VCaP (cell line): Measurements from ENCODE around the gene PIWIL1.

Experiments
- H3K27ac ChIP-seq: fragments of 450-650 bp; 2 replicates; pipeline ENCODE4 v1.5.1; 2017
- TF ChIP-seq, protein P1 (sequence below): fragments of 450-650 bp; conservative IDR thresholded peaks from 2 replicates; pipeline ENCODE4 v1.5.1; 2017; ENCODE audit warnings: mild to moderate bottlenecking, moderate library complexity

The PIWIL1 gene

DNA sequence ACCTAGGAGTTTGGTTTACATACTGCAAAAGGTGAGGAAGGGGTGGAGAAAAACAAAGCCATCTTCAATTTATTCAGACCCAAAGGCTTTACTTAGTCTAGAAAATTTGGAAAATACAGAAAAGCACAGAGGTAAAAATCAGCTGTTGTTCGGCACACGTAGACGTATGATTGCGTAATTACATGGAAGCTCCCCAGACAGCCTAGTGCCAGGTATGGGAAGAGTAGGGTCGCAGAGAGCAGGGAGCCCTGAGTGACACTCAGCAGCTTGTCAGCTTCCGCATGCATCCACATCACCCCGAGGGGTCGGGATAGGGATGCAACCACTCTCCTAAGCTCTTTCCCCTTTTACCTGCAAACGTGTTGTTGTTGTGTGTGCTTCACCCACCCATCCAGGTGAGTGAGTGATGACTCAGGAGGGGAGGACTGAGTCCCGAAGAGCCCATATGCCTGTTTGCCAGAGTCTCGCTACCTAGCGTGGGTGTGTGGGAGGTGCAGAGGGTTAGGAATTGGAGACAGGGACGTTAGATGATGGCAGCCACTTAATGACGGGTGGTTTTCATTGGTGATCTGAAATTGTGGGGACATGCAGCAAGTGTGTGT lies 20.1 kb downstream of the PIWIL1 start:
- H3K27ac ChIP-seq, result no peak overlapping the region
- TF ChIP-seq, protein P1, sequence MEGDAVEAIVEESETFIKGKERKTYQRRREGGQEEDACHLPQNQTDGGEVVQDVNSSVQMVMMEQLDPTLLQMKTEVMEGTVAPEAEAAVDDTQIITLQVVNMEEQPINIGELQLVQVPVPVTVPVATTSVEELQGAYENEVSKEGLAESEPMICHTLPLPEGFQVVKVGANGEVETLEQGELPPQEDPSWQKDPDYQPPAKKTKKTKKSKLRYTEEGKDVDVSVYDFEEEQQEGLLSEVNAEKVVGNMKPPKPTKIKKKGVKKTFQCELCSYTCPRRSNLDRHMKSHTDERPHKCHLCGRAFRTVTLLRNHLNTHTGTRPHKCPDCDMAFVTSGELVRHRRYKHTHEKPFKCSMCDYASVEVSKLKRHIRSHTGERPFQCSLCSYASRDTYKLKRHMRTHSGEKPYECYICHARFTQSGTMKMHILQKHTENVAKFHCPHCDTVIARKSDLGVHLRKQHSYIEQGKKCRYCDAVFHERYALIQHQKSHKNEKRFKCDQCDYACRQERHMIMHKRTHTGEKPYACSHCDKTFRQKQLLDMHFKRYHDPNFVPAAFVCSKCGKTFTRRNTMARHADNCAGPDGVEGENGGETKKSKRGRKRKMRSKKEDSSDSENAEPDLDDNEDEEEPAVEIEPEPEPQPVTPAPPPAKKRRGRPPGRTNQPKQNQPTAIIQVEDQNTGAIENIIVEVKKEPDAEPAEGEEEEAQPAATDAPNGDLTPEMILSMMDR, result no peak

DNA sequence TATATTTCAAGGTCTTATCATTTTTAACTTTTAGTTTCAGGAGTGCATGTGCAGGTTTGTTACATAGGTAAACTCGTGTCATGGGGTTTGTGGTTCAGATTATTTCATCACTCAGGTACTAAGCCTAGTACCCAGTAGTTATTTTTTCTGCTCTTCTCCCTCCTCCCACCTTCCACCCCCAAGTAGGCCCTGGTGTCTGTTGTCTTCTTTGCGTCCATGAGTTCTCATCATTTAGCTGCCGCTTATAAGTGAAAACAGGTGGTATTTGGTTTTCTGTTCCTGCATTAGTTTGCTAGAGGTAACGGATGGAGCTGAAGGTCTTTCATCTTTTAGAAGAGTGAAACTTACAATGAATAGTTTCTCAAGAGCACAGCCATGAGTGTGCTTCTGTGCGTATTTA lies 24.4 kb downstream of the PIWIL1 start:
- TF ChIP-seq, protein P1, result no peak
- no peak overlapping the region for H3K27ac ChIP-seq

- no peak overlapping the region for H3K27ac ChIP-seq
- TF ChIP-seq, protein P1, result no peak
Measured at GRCh38 chr12:130364578-130364977, 26.9 kb downstream of the PIWIL1 start.

GRCh38 chr12:130366159-130366558 lies 28.5 kb downstream of the PIWIL1 start:
- TF ChIP-seq, protein P1, result no peak
- H3K27ac ChIP-seq, result no peak overlapping the region

DNA sequence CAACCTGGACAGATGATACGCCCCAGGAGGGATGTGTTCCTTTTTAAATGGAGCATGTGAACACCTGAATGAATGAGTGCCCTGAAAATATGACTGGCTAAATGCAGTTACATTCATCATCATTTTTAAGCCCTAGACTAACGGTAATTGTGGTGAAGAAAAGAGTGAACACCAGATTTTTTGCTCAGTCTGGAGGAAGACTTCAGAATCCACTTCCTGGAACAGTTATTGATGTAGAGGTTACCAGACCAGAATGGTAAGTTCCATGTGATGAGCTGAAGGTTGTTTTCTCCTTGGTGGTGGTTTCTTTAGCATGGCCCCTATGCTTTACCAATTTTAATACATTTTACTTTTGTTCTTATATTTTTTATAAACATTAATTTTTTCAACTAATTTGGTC lies 29.3 kb downstream of the PIWIL1 start:
- H3K27ac ChIP-seq, result no peak overlapping the region
- TF ChIP-seq, protein P1, result no peak

GRCh38 chr12:130367523-130367922 lies 29.8 kb downstream of the PIWIL1 start:
- TF ChIP-seq, protein P1, result no peak
- no peak overlapping the region for H3K27ac ChIP-seq

DNA sequence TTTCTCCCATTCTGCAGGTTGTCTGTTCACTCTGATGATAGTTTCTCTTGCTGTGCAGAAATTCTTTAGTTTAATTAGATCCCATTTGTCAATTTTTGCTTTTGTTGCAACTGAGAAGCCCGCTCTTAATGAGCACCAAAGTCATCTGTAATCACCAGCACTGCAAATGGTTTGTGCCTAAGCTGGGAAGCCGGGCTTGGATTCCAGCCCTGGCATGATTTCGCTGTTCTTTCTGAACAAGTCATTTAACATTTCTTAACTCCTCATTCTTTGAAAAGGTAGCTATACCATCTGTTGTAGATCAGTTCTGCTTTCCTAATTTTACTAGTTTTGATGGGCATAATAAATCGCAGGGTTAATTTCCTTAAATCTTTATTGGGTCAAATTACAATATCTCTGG lies 32.1 kb downstream of the PIWIL1 start:
- TF ChIP-seq, protein P1, result no peak
- H3K27ac ChIP-seq, result no peak overlapping the region

DNA sequence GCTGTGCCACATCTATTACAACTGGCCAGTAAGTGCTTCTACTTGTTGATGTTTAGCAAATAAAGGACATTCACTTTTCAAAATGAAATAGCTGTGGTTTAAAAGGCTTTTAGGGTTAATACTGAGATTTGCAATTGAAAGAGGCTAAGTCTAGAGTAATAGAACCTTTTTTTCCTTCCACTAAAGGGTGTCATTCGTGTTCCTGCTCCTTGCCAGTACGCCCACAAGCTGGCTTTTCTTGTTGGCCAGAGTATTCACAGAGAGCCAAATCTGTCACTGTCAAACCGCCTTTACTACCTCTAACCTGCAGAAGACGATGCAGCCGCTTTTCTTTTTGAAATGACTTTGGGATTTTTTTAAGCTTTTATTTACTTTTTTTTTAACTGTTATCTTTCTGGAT lies 33.6 kb downstream of the PIWIL1 start:
- no peak overlapping the region for H3K27ac ChIP-seq
- TF ChIP-seq, protein P1, result no peak
